HCT116 (cell line): ENCODE data around the gene PPFIA2. TPM values are rescaled to one million over a fixed set of nuclear protein-coding genes. Genes with fewer than 3 reads are reported as not detected.

ENCODE experiments used
- ATAC-seq: fragments of 200-7000 bp; cut with Tn5 transposase; 2 replicates; pipeline ENCODE4 v1.9.1; 2020; ENCODE audit warnings: mild to moderate bottlenecking, moderate library complexity
- BruUV-seq: library from RNA; stranded (reverse); fragments of 400-500 nt; replicated peaks from 2 replicates; lab custom pipeline; 2021; lab: Mats Ljungman, UMichigan
- CTCF ChIA-PET: fragments of 300-600 bp; sonication (Branson Sonifier 250); formaldehyde crosslinking; loops from one replicate; lab custom pipeline; 2021; ENCODE audit warnings: antibody characterized with exemption; lab: Charles Lee
- POLR2A ChIA-PET: fragments of 300-600, 350-600 bp; sonication (Branson Sonifier 250); formaldehyde crosslinking; loops from one replicate; lab custom pipeline; 2021; ENCODE audit warnings: antibody characterized with exemption; lab: Charles Lee
- RAD21 ChIA-PET, 2 experiments: fragments of 300-600 bp; sonication (Branson Sonifier 250); formaldehyde crosslinking; loops; one replicate each; lab custom pipeline; 2023; ENCODE audit warnings: low total read pairs in 2 of 2; ENCODE audit not compliant: uncharacterized antibody in 2 of 2, unreplicated experiment in 2 of 2, low non-redundant PET in 1 of 2; lab: Charles Lee
- DNase-seq: peaks from one replicate; pipeline ENCODE4 v3.0.0-alpha.2; 2010; ENCODE audit warnings: low read depth, low spot score
- H2AFZ ChIP-seq: fragments of 200-600 bp; shearing (Covaris generic), sonication (generic); 2 replicates; pipeline ENCODE4 v1.6.1; 2017; ENCODE audit warnings: low read depth, mixed run types, mixed read lengths, antibody characterized with exemption, low read length; ENCODE audit not compliant: poor library complexity, severe bottlenecking
- H3K27ac ChIP-seq: 2 replicates; pipeline ENCODE4 v1.5.1; 2012; ENCODE audit warnings: low read depth, low read length
- H3K27me3 ChIP-seq: fragments of 200-600 bp; sonication (generic); 2 replicates; pipeline ENCODE4 v1.6.1; 2016; ENCODE audit warnings: mixed run types, low read length, mixed read lengths; ENCODE audit not compliant: insufficient read depth
- H3K36me3 ChIP-seq, 2 experiments: fragments of 200-500 bp in 1 of 2; fragments of 200-600 bp in 1 of 2; sonication (Bioruptor generic) in 1 of 2; sonication (generic) in 1 of 2; 2 replicates each; pipeline versions ENCODE4 v1.5.1 to v1.6.1; 2014 to 2016; ENCODE audit warnings: low read length in 2 of 2, inconsistent platforms in 1 of 2, mixed read lengths in 1 of 2, mixed run types in 1 of 2; ENCODE audit not compliant: insufficient read depth in 2 of 2, control insufficient read depth in 1 of 2
- H3K4me1 ChIP-seq, 2 experiments: fragments of 200-600 bp in 1 of 2; sonication (generic) in 1 of 2; 2 replicates each; pipeline versions ENCODE4 v1.5.1 to v1.6.1; 2012 to 2017; ENCODE audit warnings: low read length in 2 of 2, inconsistent platforms in 1 of 2, mild to moderate bottlenecking in 1 of 2, mixed read lengths in 1 of 2, mixed run types in 1 of 2, moderate library complexity in 1 of 2; ENCODE audit not compliant: insufficient read depth in 2 of 2, control insufficient read depth in 1 of 2
- H3K4me2 ChIP-seq: fragments of 200-600 bp; sonication (generic); 2 replicates; pipeline ENCODE4 v1.6.1; 2017; ENCODE audit warnings: mixed run types, low read length, mixed read lengths
- H3K4me3 ChIP-seq, 2 experiments: fragments of 200-600 bp in 1 of 2; sonication (generic) in 1 of 2; replicated peaks in 1 of 2; 2 replicates each; pipeline ENCODE4 v1.5.1; 2011 to 2016; ENCODE audit warnings: low read length in 2 of 2, control low read depth in 1 of 2, low read depth in 1 of 2, mild to moderate bottlenecking in 1 of 2, mixed read lengths in 1 of 2, mixed run types in 1 of 2
- H3K79me2 ChIP-seq: fragments of 200-600 bp; sonication (generic); 2 replicates; pipeline ENCODE4 v1.6.1; 2017; ENCODE audit warnings: mild to moderate bottlenecking, mixed run types, low read length, moderate library complexity, mixed read lengths; ENCODE audit not compliant: insufficient read depth
- H3K9ac ChIP-seq: fragments of 200-600 bp; sonication (generic); 2 replicates; pipeline ENCODE4 v1.6.1; 2016; ENCODE audit warnings: low read length, mixed read lengths
- H3K9me2 ChIP-seq: fragments of 200-600 bp; sonication (generic), shearing (Covaris generic); 2 replicates; pipeline ENCODE4 v1.6.1; 2017; ENCODE audit warnings: mixed run types, mild to moderate bottlenecking, moderate library complexity; ENCODE audit not compliant: insufficient read depth
- H3K9me3 ChIP-seq, 2 experiments: fragments of 200-500 bp in 1 of 2; fragments of 200-600 bp in 1 of 2; sonication (Bioruptor generic) in 1 of 2; sonication (generic) in 1 of 2; 2 replicates each; pipeline ENCODE4 v1.6.1; 2014 to 2017; ENCODE audit warnings: low read length in 2 of 2, mixed read lengths in 2 of 2, inconsistent platforms in 1 of 2, low read depth in 1 of 2, mild to moderate bottlenecking in 1 of 2, mixed run types in 1 of 2, moderate library complexity in 1 of 2; ENCODE audit not compliant: control insufficient read depth in 1 of 2, insufficient read depth in 1 of 2
- H4K20me1 ChIP-seq: fragments of 200-600 bp; sonication (generic), shearing (Covaris generic); 2 replicates; pipeline ENCODE4 v1.6.1; 2017; ENCODE audit warnings: mixed run types, mild to moderate bottlenecking, moderate library complexity; ENCODE audit not compliant: insufficient read depth
- CBX3 ChIP-seq: IDR thresholded peaks from 2 replicates; pipeline ENCODE4 v1.6.1; 2012; ENCODE audit warnings: low read depth
- CEBPB ChIP-seq: IDR thresholded peaks from 2 replicates; pipeline ENCODE4 v1.6.1; 2012; ENCODE audit warnings: low read depth
- EGR1 ChIP-seq: IDR thresholded peaks from 2 replicates; pipeline ENCODE4 v1.6.1; 2012; ENCODE audit warnings: low read depth
- ELF1 ChIP-seq: IDR thresholded peaks from 2 replicates; pipeline ENCODE4 v1.6.1; 2012; ENCODE audit warnings: low read depth, borderline replicate concordance
- EZH2 ChIP-seq: fragments of 200-600 bp; sonication (generic); IDR thresholded peaks from 2 replicates; pipeline ENCODE4 v1.6.1; 2017; ENCODE audit warnings: antibody characterized with exemption, mixed run types
- EZH2phosphoT487 ChIP-seq: fragments of 200-600 bp; IDR thresholded peaks from 2 replicates; pipeline ENCODE4 v1.6.1; 2018; ENCODE audit warnings: antibody characterized with exemption, borderline replicate concordance
- FOSL1 ChIP-seq: IDR thresholded peaks from 2 replicates; pipeline ENCODE4 v1.6.1; 2012; ENCODE audit warnings: low read depth
- JUND ChIP-seq: IDR thresholded peaks from 2 replicates; pipeline ENCODE4 v1.6.1; 2012
- POLR2A ChIP-seq: IDR thresholded peaks from 2 replicates; pipeline ENCODE4 v1.7.0; 2011; ENCODE audit warnings: borderline replicate concordance; ENCODE audit not compliant: insufficient read depth, insufficient read length; ENCODE audit errors: extremely low read depth
- POLR2AphosphoS5 ChIP-seq: IDR thresholded peaks from 2 replicates; pipeline ENCODE4 v1.6.1; 2011; ENCODE audit warnings: mild to moderate bottlenecking, low read depth, low read length, moderate library complexity
- RAD21 ChIP-seq: IDR thresholded peaks from 2 replicates; pipeline ENCODE4 v1.6.1; 2012; ENCODE audit warnings: low read depth, mild to moderate bottlenecking
- SP1 ChIP-seq: IDR thresholded peaks from 2 replicates; pipeline ENCODE4 v1.6.1; 2012; ENCODE audit warnings: low read depth
- SRF ChIP-seq: IDR thresholded peaks from 2 replicates; pipeline ENCODE4 v1.6.1; 2012; ENCODE audit warnings: low read depth
- TCF7L2 ChIP-seq: IDR thresholded peaks from 2 replicates; pipeline ENCODE4 v1.7.0; 2011; ENCODE audit warnings: borderline replicate concordance, inconsistent platforms; ENCODE audit not compliant: insufficient read depth, insufficient read length; ENCODE audit errors: extremely low read depth
- YY1 ChIP-seq: IDR thresholded peaks from 2 replicates; pipeline ENCODE4 v1.6.1; 2011; ENCODE audit warnings: low read length, low read depth, moderate library complexity, mild to moderate bottlenecking; ENCODE audit not compliant: insufficient replicate concordance; ENCODE audit errors: extremely low read depth
- ZFX ChIP-seq: fragments of 450-650 bp; IDR thresholded peaks from 2 replicates; pipeline ENCODE4 v1.6.1; 2017
- intact Hi-C: fragments of 100-400 bp; cut with micrococcal nuclease; formaldehyde crosslinking; loops from 2 replicates; pipeline ENCODE4 v1.10.0; 2022
- total RNA-seq: library from RNA; stranded (reverse); gene quantifications from one replicate; pipeline ENCODE4 v1.2.1, GENCODE V29; 2021; ENCODE audit not compliant: unreplicated experiment
- TF ChIP-seq, protein P1 (sequence below): IDR thresholded peaks from 2 replicates; pipeline ENCODE4 v1.6.1; 2012; ENCODE audit warnings: low read depth
- TF ChIP-seq, protein P2 (sequence below): IDR thresholded peaks from 2 replicates; pipeline ENCODE4 v1.6.1; 2011; ENCODE audit warnings: mild to moderate bottlenecking, low read length, moderate library complexity; ENCODE audit not compliant: insufficient replicate concordance; ENCODE audit errors: extremely low read depth
- TF ChIP-seq, protein P3 (sequence below): IDR thresholded peaks from 2 replicates; pipeline ENCODE4 v1.6.1; 2012
- TF ChIP-seq, protein P4 (sequence below), 3 experiments: fragments of 200-600 bp in 1 of 3; sonication (generic) in 1 of 3; IDR thresholded peaks in 2 of 3; conservative IDR thresholded peaks in 1 of 3; 2 replicates each; pipeline ENCODE4 v1.5.1; 2012 to 2017; ENCODE audit warnings: low read depth in 2 of 3, low read length in 2 of 3, antibody characterized with exemption in 1 of 3, borderline replicate concordance in 1 of 3, control low read depth in 1 of 3, mild to moderate bottlenecking in 1 of 3, mixed read lengths in 1 of 3, mixed run types in 1 of 3, moderate library complexity in 1 of 3; ENCODE audit not compliant: insufficient read depth in 1 of 3

PPFIA2 gene
- total RNA-seq, 1 experiment from 2014 or later = not detected

DNA sequence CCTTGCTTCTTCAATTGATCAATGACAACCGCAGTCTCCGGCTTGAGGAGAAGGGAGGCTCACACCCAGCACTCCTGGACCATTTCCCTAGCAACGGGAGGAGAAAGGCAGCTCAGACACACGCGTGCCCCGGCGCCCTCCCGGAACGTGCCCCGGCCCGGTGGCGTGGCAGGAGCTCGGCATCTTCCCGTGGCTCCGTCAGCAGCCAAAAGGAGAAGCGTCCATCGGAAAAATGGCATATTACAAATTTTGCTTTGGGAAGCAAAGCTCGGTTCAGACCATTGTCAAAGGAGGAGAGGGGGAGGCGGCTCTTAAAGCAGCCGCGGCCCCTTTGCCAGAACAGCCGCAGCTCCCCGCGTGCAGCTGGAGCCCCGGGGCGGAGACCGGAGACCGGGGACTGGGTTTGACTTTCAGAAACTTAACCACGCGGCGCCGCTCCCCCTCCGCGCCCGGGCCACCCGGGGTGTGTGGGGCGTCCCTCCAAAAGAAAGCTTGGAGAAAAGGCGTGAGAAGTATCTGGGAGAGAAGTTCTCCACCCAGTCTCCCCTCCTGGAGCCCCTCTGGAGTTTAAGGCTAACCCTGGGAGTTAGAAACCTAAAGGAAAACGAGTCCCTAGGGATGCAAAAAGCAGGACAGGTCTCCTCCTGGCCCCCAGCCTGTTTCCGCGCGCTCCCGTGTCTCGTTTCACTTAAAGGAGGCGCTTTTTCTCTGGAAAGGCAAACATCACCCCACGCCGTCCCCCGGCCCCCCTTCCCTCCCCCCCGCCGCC is 545 bp downstream of the PPFIA2 start:
- Histone ChIP-seq H2AFZ (peak overlapping the region; percentile 76), H3K4me2 (peak overlapping the region; percentile 68), H4K20me1 (no peaks in the 10 kb centered on the region), H3K4me3 (peak overlapping the region; percentile 36 to 53), H3K9me3 (no peaks in the 10 kb centered on the region), H3K9me2 (no peaks in the 10 kb centered on the region), H3K9ac (no peak overlapping the region), H3K36me3 (no peaks in the 10 kb centered on the region), H3K27me3 (no peaks in the 10 kb centered on the region), H3K27ac (no peak overlapping the region), H3K4me1 (0 out of 4 replicates have a peak, but pooled peaks cover 0 to 2% of the 10 kb centered on the region in 2 experiments), H3K79me2 (no peaks in the 10 kb centered on the region)
- POLR2A ChIA-PET = no interaction called here
- CTCF ChIA-PET = no interaction called here
- intact Hi-C loops = no loop called here
- ATAC-seq (peak; percentile 73), DNase-seq (no peak)
- RAD21 ChIA-PET = no interaction called here
- no peak for TF ChIP-seq POLR2AphosphoS5
- TF ChIP-seq TCF7L2 = no peak
- no peak for TF ChIP-seq EZH2phosphoT487
- no peak for TF ChIP-seq CEBPB
- TF ChIP-seq, protein P1, sequence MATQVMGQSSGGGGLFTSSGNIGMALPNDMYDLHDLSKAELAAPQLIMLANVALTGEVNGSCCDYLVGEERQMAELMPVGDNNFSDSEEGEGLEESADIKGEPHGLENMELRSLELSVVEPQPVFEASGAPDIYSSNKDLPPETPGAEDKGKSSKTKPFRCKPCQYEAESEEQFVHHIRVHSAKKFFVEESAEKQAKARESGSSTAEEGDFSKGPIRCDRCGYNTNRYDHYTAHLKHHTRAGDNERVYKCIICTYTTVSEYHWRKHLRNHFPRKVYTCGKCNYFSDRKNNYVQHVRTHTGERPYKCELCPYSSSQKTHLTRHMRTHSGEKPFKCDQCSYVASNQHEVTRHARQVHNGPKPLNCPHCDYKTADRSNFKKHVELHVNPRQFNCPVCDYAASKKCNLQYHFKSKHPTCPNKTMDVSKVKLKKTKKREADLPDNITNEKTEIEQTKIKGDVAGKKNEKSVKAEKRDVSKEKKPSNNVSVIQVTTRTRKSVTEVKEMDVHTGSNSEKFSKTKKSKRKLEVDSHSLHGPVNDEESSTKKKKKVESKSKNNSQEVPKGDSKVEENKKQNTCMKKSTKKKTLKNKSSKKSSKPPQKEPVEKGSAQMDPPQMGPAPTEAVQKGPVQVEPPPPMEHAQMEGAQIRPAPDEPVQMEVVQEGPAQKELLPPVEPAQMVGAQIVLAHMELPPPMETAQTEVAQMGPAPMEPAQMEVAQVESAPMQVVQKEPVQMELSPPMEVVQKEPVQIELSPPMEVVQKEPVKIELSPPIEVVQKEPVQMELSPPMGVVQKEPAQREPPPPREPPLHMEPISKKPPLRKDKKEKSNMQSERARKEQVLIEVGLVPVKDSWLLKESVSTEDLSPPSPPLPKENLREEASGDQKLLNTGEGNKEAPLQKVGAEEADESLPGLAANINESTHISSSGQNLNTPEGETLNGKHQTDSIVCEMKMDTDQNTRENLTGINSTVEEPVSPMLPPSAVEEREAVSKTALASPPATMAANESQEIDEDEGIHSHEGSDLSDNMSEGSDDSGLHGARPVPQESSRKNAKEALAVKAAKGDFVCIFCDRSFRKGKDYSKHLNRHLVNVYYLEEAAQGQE = no peak
- TF ChIP-seq, protein P2, sequence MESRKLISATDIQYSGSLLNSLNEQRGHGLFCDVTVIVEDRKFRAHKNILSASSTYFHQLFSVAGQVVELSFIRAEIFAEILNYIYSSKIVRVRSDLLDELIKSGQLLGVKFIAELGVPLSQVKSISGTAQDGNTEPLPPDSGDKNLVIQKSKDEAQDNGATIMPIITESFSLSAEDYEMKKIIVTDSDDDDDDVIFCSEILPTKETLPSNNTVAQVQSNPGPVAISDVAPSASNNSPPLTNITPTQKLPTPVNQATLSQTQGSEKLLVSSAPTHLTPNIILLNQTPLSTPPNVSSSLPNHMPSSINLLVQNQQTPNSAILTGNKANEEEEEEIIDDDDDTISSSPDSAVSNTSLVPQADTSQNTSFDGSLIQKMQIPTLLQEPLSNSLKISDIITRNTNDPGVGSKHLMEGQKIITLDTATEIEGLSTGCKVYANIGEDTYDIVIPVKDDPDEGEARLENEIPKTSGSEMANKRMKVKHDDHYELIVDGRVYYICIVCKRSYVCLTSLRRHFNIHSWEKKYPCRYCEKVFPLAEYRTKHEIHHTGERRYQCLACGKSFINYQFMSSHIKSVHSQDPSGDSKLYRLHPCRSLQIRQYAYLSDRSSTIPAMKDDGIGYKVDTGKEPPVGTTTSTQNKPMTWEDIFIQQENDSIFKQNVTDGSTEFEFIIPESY = no peak
- no peak for TF ChIP-seq ZFX
- TF ChIP-seq RAD21 = no peak
- no peak for TF ChIP-seq FOSL1
- no peak for TF ChIP-seq CBX3
- no peak for TF ChIP-seq EGR1
- TF ChIP-seq JUND = no peak
- TF ChIP-seq POLR2A = no peak
- no peak for TF ChIP-seq ELF1
- TF ChIP-seq EZH2 = no peak
- TF ChIP-seq, protein P3, sequence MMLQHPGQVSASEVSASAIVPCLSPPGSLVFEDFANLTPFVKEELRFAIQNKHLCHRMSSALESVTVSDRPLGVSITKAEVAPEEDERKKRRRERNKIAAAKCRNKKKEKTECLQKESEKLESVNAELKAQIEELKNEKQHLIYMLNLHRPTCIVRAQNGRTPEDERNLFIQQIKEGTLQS = no peak
- TF ChIP-seq, protein P4, sequence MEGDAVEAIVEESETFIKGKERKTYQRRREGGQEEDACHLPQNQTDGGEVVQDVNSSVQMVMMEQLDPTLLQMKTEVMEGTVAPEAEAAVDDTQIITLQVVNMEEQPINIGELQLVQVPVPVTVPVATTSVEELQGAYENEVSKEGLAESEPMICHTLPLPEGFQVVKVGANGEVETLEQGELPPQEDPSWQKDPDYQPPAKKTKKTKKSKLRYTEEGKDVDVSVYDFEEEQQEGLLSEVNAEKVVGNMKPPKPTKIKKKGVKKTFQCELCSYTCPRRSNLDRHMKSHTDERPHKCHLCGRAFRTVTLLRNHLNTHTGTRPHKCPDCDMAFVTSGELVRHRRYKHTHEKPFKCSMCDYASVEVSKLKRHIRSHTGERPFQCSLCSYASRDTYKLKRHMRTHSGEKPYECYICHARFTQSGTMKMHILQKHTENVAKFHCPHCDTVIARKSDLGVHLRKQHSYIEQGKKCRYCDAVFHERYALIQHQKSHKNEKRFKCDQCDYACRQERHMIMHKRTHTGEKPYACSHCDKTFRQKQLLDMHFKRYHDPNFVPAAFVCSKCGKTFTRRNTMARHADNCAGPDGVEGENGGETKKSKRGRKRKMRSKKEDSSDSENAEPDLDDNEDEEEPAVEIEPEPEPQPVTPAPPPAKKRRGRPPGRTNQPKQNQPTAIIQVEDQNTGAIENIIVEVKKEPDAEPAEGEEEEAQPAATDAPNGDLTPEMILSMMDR (IDR thresholded peaks at IDR 0.05 in 2 of 3, conservative IDR thresholded peaks at IDR 0.05 in 1 of 3; ENCODE audit: borderline replicate concordance in 1 of 3, insufficient read depth in 1 of 3, low read depth in 2 of 3, low read length in 2 of 3) = no peak
- no peak for TF ChIP-seq SP1
- no peak for TF ChIP-seq YY1
- no peak for TF ChIP-seq SRF
- no TSS peak for BruUV-seq
